Upper lobe of right lung (tissue), 1 donor: ENCODE data around the gene GLMP. TPM values are rescaled to one million over a fixed set of nuclear protein-coding genes. Genes with fewer than 3 reads are reported as not detected.

Experiments used
- ATAC-seq: fragments of 200-7000 bp; cut with Tn5 transposase; one replicate; pipeline ENCODE4 v1.9.1; 2020; ENCODE audit warnings: mild to moderate bottlenecking, moderate library complexity
- DNase-seq: peaks from one replicate; pipeline ENCODE4 v3.0.0-alpha.2; 2020
- H3K27ac ChIP-seq: fragments of 200-600 bp; one replicate; pipeline ENCODE4 v1.8.0; 2022
- H3K27me3 ChIP-seq: fragments of 200-600 bp; one replicate; pipeline ENCODE4 v1.8.0; 2022; ENCODE audit warnings: mild to moderate bottlenecking
- H3K36me3 ChIP-seq: fragments of 200-600 bp; one replicate; pipeline ENCODE4 v1.8.0; 2022
- H3K4me1 ChIP-seq: fragments of 200-600 bp; one replicate; pipeline ENCODE4 v1.8.0; 2022
- H3K4me3 ChIP-seq: fragments of 200-600 bp; one replicate; pipeline ENCODE4 v1.8.0; 2022; ENCODE audit warnings: mild to moderate bottlenecking
- H3K9me3 ChIP-seq: fragments of 200-600 bp; one replicate; pipeline ENCODE4 v1.8.0; 2022
- CTCF ChIP-seq: fragments of 200-600 bp; IDR thresholded peaks from one replicate; pipeline ENCODE4 v1.8.0; 2022; ENCODE audit warnings: antibody characterized with exemption
- intact Hi-C: fragments of 100-400 bp; cut with DNase I; formaldehyde crosslinking; loops from one replicate; pipeline ENCODE4 v1.11.0; 2022
- total RNA-seq: library from RNA; stranded (reverse); fragmentation: NEBNext Ultra II Directional; extraction: Animal tissue kit (Norgen Biotek cat#: 25700); gene quantifications from one replicate; pipeline ENCODE4 v1.2.1, GENCODE V29; 2021
- donor health status: DM: no; HTN: yes; CAD: no; lungs with severe emphysema.

The GLMP gene
- total RNA-seq, 1 donor from 2014 or later: 61.1 TPM

- no peak for TF ChIP-seq CTCF
- no peak within 1 kb of the TSS for H3K27ac ChIP-seq
- intact Hi-C loops: no loop called here
- DNase-seq (no peak), ATAC-seq (peak; percentile 8)
- H3K4me1 ChIP-seq: peaks cover 21% of the 10 kb centered on the region
- H3K27me3 ChIP-seq: peaks cover 10% of the 10 kb centered on the region
- no peak within 1 kb of the TSS for H3K4me3 ChIP-seq
- H3K9me3 ChIP-seq: no peaks in the 10 kb centered on the region
- peaks cover 36% of the 10 kb centered on the region for H3K36me3 ChIP-seq
Observed at GRCh38 chr1:156247460-156248322, 47.8 kb downstream of the GLMP start, which contains the start of gene PAQR6. Gene PAQR6 (minus strand): TSS chr1:156248056. CDS start chr1:156246731, 1,325 bp downstream.

- peaks cover 21% of the 10 kb centered on the region for H3K4me1 ChIP-seq
Observed at GRCh38 chr1:156246781-156247459, 48.6 kb downstream of the GLMP start.

DNA sequence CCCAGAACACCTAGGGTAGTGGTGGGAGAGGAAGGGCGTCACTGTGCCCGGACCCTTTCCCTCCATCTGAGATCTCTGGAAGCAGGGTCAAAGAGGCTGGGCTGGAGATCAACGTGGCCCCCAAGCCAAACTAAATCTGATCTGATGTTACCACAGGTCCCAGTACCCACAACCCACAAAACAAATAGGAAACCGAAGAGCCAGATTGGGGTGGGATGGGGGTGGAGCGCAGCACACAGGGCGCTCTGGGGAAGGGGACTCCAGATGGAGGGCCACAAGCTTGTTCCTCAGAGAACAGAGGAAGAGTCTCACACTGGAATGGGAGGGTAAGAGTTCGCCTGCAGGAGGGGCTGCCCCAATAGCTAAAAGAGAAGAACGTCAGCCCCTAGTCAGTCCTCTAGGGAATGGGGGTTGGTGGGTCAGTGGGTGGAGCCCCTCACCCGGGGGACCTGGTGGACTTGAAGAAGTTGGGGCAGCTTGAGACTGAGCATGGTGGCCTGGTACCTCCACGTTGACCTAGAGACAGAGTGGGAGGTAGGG, 49.2 kb downstream of the GLMP start:
- no peaks in the 10 kb centered on the region for H3K9me3 ChIP-seq
- peaks cover 21% of the 10 kb centered on the region for H3K4me1 ChIP-seq
- no peak overlapping the region for H3K27ac ChIP-seq
- DNase-seq: no peak
- H3K27me3 ChIP-seq: peaks cover 10% of the 10 kb centered on the region
- ATAC-seq: no peak
- H3K36me3 ChIP-seq: peaks cover 23% of the 10 kb centered on the region
- intact Hi-C loops: no loop called here
- no peak overlapping the region for H3K4me3 ChIP-seq
- TF ChIP-seq CTCF: no peak

More at GRCh38 chr1:156246781-156247459, 48.6 kb downstream of the GLMP start:
- Histone ChIP-seq H3K9me3 (no peaks in the 10 kb centered on the region), H3K36me3 (peaks cover 28% of the 10 kb centered on the region), H3K27ac (no peak overlapping the region), H3K27me3 (peaks cover 10% of the 10 kb centered on the region), H3K4me3 (no peak overlapping the region)
- no peak for TF ChIP-seq CTCF
- ATAC-seq (peak; percentile 56), DNase-seq (peak; percentile 77)
- intact Hi-C loops: no loop called here

DNA sequence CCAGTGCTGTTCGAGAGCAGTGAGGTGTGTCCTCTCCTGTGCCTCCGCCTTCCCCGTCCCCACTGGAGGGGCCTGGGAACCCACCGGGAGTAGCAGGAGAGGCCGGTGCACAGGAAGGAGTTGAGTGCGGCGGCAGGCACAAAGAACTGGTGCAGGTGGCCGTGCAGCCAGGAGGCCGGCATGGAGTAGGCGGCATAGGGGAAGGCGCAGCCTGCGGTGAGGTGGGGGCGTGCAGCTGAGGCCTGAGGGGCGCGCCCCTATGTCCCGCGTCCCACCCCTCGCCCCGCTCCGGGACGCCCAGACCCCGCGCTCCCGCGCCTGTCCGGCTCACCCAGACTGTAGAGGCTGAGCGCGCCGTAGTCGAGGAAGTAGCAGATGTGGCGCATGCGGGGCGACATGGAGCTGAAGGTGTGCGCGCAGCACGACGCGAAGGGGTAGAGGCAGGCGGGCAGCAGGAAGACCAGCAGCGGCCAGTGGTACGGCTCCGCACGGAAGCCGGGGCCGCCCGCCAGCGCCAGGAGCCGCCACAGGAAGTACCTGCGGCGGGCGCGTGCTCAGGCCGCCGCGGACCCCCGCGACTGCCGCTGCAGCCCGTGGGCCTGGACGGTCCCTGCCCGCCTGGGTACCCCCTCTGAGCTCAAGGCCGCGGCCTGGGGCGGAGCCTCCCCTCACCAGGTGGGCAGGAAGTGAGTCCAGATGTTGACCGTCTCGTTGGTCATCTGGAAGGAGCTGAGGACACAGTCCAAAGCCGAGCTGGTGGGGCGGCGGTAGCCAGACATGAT, 49.8 kb downstream of the GLMP start:
- peak; percentile 43 for ATAC-seq
- no peak for TF ChIP-seq CTCF
- Histone ChIP-seq H3K4me3 (peak overlapping the region; percentile 34), H3K27ac (no peak overlapping the region), H3K4me1 (peaks cover 21% of the 10 kb centered on the region), H3K36me3 (peaks cover 23% of the 10 kb centered on the region), H3K27me3 (peaks cover 10% of the 10 kb centered on the region), H3K9me3 (no peaks in the 10 kb centered on the region)
- peak; percentile 73 for DNase-seq
- intact Hi-C loops: no loop called here

DNA sequence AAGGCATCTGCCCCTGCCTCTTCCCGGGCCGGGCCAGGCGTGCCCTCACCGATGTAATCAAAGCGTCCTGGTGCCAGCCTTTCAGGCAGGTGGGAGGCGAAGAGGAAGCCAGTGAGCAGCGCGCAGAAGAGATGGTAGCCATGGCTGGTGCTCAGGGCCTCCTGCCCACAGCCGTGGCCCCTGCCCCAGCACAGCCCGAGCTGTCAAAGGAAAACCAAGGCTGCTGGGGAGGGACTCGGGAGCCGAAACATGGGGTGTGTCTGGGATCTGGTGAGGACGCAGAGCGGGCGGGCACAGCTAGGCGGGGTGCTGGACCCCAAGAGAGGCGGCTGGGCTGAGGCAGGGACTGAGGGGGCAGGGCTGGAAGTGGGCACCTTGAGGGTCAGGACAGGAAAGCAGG, 50.8 kb downstream of the GLMP start:
- H3K4me3 ChIP-seq: no peak overlapping the region
- H3K9me3 ChIP-seq: no peaks in the 10 kb centered on the region
- no peak overlapping the region for H3K27ac ChIP-seq
- H3K4me1 ChIP-seq: peaks cover 21% of the 10 kb centered on the region
- DNase-seq: no peak
- no peak for TF ChIP-seq CTCF
- no peak for ATAC-seq
- peaks cover 19% of the 10 kb centered on the region for H3K36me3 ChIP-seq
- intact Hi-C loops: no loop called here
- peaks cover 10% of the 10 kb centered on the region for H3K27me3 ChIP-seq
